Lung (tissue), 12 donors: ENCODE data around the gene SLX9. TPM values are rescaled to one million over a fixed set of nuclear protein-coding genes. Genes with fewer than 3 reads are reported as not detected.

Experiments
- ATAC-seq: fragments of 200-7000 bp; cut with Tn5 transposase; one replicate; pipeline ENCODE4 v1.9.1; 2020; ENCODE audit warnings: moderate number of reproducible peaks; ENCODE audit not compliant: insufficient read depth, low FRiP score
- DNase-seq, 3 donors: peaks; one replicate each; pipeline ENCODE4 v3.0.0-alpha.2; 2013 to 2017
- H3K27ac ChIP-seq, 2 donors: one replicate each; pipeline ENCODE4 v1.5.1; 2013; ENCODE audit warnings: mild to moderate bottlenecking in 2 of 2, moderate library complexity in 2 of 2, control low read depth in 1 of 2, inconsistent platforms in 1 of 2, low read depth in 1 of 2, low read length in 1 of 2
- H3K27me3 ChIP-seq, 3 donors: one replicate each; pipeline ENCODE4 v1.5.1; 2013; ENCODE audit warnings: low read length in 2 of 3; ENCODE audit not compliant: control insufficient read depth in 3 of 3, insufficient read depth in 3 of 3
- H3K36me3 ChIP-seq, 4 donors: one replicate each; pipeline ENCODE4 v1.5.1; 2013; ENCODE audit warnings: low read length in 4 of 4, mild to moderate bottlenecking in 1 of 4, moderate library complexity in 1 of 4; ENCODE audit not compliant: control insufficient read depth in 4 of 4, insufficient read depth in 4 of 4
- H3K4me1 ChIP-seq, 5 donors: one replicate each; pipeline ENCODE4 v1.5.1; 2013; ENCODE audit warnings: low read length in 5 of 5, mild to moderate bottlenecking in 2 of 5, moderate library complexity in 1 of 5; ENCODE audit not compliant: control insufficient read depth in 5 of 5, insufficient read depth in 5 of 5
- H3K4me3 ChIP-seq: one replicate; pipeline ENCODE4 v1.5.1; 2013; ENCODE audit warnings: mild to moderate bottlenecking, control low read depth, moderate library complexity
- H3K9ac ChIP-seq, 2 donors: one replicate each; pipeline ENCODE4 v1.5.1; 2013; ENCODE audit warnings: low read length in 2 of 2, control low read depth in 1 of 2; ENCODE audit not compliant: insufficient read depth in 1 of 2
- H3K9me3 ChIP-seq, 4 donors: one replicate each; pipeline ENCODE4 v1.5.1; 2013; ENCODE audit warnings: low read length in 3 of 4, mild to moderate bottlenecking in 1 of 4, moderate library complexity in 1 of 4; ENCODE audit not compliant: control insufficient read depth in 4 of 4, insufficient read depth in 3 of 4
- WGBS, 2 donors: extraction: QIAGEN DNeasy Blood & Tissue Kit; methylation state at CpG; one replicate each; pipeline ENCODE4 v1.1.7; 2013; 5-methylcytosine and 5-hydroxymethylcytosine counted together
- polyA plus RNA-seq, 2 donors: library from polyadenylated mRNA; stranded (reverse); fragments of 200-250 nt; gene quantifications; one replicate each; pipeline ENCODE4 v1.2.1, GENCODE V29; 2013
- total RNA-seq, 2 donors: library from RNA; depleted of rRNA in 1 of 2; stranded (reverse); fragments of >200 nt in 1 of 2; gene quantifications; one replicate each; pipeline ENCODE4 v1.2.1, GENCODE V29; 2014 to 2021
- TF ChIP-seq, protein P1 (sequence below): IDR thresholded peaks from 2 replicates; pipeline ENCODE4 v1.5.1; 2012; ENCODE audit warnings: mild to moderate bottlenecking; ENCODE audit errors: control extremely low read depth, extremely low read depth
- donor health status: control.
- donor health status: control.
- donor health status: Bipolar disorder and iron deficiency.
- donor health status: healthy.
- donor health status: DM: yes; HTN: yes; CAD: no.

The SLX9 gene
- total and polyA plus RNA-seq, 4 donors: 10.3 to 36.9 (median 27.0) TPM

GRCh38 chr21:44948426-44949120 lies 8.7 kb downstream of the SLX9 start:
- H3K27me3 ChIP-seq: no peaks in the 10 kb centered on the region
- no peak overlapping the region for H3K4me3 ChIP-seq
- ATAC-seq (no peak), DNase-seq (no peak)
- H3K36me3 ChIP-seq: peaks cover 0 to 38% (median 10%) of the 10 kb centered on the region in 4 donors
- H3K27ac ChIP-seq: peak overlapping the region in 1 of 2 donors; percentile 17
- no peak overlapping the region for H3K9ac ChIP-seq
- H3K4me1 ChIP-seq: peaks cover 0 to 5% (median 3%) of the 10 kb centered on the region in 5 donors
- WGBS, 2 donors: 91 to 93% methylated on average over 16 of the region's 16 CpGs
- H3K9me3 ChIP-seq: no peaks in the 10 kb centered on the region
- TF ChIP-seq, protein P1, sequence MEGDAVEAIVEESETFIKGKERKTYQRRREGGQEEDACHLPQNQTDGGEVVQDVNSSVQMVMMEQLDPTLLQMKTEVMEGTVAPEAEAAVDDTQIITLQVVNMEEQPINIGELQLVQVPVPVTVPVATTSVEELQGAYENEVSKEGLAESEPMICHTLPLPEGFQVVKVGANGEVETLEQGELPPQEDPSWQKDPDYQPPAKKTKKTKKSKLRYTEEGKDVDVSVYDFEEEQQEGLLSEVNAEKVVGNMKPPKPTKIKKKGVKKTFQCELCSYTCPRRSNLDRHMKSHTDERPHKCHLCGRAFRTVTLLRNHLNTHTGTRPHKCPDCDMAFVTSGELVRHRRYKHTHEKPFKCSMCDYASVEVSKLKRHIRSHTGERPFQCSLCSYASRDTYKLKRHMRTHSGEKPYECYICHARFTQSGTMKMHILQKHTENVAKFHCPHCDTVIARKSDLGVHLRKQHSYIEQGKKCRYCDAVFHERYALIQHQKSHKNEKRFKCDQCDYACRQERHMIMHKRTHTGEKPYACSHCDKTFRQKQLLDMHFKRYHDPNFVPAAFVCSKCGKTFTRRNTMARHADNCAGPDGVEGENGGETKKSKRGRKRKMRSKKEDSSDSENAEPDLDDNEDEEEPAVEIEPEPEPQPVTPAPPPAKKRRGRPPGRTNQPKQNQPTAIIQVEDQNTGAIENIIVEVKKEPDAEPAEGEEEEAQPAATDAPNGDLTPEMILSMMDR: no peak

DNA sequence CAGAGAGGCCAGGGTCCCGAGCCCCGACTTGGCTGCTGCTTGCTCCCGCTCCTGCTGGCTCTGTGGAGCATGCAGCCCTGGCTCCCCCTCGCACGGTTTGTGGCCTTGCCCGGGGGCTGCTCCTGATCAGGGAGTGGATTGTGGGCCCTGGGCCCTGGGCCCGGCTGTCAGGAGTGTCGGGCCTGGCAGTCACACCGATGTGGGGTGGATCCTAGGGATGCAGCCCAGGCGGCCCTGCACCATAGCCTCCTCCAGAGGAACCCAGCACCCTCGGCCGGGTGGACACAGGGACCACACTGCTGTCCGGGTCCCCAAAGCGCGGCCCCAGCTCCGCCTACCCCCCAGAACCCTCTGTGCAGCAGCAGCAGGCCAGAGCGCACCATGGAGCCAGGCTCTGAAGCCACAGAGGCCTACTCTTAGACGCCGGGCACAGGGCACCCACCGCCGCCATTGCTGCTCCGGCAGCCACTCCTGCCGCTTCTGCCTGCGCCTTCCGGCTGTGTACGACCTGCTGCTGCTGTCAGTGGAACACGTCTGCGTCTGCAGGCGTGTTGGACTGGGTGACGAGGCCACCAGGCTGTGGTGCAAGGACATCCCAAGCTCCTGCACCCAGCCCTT lies 9.4 kb downstream of the SLX9 start:
- no peaks in the 10 kb centered on the region for H3K9me3 ChIP-seq
- WGBS, 2 donors: 83 to 85% methylated on average over 30 of the region's 30 CpGs
- no peak overlapping the region for H3K4me3 ChIP-seq
- DNase-seq (no peak), ATAC-seq (no peak)
- TF ChIP-seq, protein P1: no peak
- H3K27me3 ChIP-seq: no peaks in the 10 kb centered on the region
- H3K9ac ChIP-seq: no peak overlapping the region
- peaks cover 0 to 5% (median 3%) of the 10 kb centered on the region in 5 donors for H3K4me1 ChIP-seq
- H3K36me3 ChIP-seq: peaks cover 0 to 32% (median 11%) of the 10 kb centered on the region in 4 donors
- H3K27ac ChIP-seq: peak overlapping the region in 1 of 2 donors; percentile 50

DNA sequence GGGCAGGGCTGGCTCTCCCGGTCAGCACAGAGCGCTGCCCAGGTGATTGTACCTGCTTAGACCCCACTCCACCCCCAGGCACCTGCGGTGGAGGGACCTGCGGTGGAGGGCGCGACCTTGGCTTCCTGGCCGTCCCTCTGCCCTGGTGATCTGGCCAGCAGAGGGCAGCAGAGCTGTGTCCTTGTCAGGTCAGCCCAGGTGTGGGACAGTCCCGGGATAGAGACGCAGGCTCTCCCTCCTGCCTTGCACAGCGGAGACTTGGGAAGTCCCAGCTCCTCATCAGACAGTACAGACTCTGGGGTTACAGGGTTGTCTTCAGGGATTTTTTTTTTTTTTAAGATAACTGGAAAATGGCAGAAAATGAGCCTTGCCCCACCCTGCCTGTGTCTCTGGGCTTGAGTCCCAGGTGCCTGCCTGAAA lies 10.0 kb downstream of the SLX9 start:
- Histone ChIP-seq H3K27ac (peak overlapping the region in 1 of 2 donors; percentile 50), H3K36me3 (peaks cover 0 to 28% (median 11%) of the 10 kb centered on the region in 4 donors), H3K9me3 (no peaks in the 10 kb centered on the region), H3K27me3 (no peaks in the 10 kb centered on the region), H3K9ac (no peak overlapping the region), H3K4me3 (no peak overlapping the region), H3K4me1 (peaks cover 0 to 5% (median 3%) of the 10 kb centered on the region in 5 donors)
- TF ChIP-seq, protein P1: peak; percentile 91
- DNase-seq: peak; percentile 64 to 78 (median 76)
- WGBS, 2 donors: 12 to 17% methylated on average over 10 of the region's 10 CpGs
- peak; percentile 67 for ATAC-seq
